ENCODE measurements around the gene DNAI2.

- TF ChIP-seq CTCF (conservative IDR thresholded peaks at IDR 0.05 in 1 of 2, IDR thresholded peaks at IDR 0.05 in 1 of 2; ENCODE audit: extremely low read depth in 1 of 2, insufficient read depth in 1 of 2, low read depth in 1 of 2, low read length in 2 of 2) (no peak), EZH2 (IDR thresholded peaks at IDR 0.05; ENCODE audit: borderline replicate concordance, low read length) (no peak)
Measured at GRCh38 chr17:74267579-74267978, 6.5 kb upstream of the DNAI2 start.
